Ishikawa (cell line): ENCODE measurements around the gene KLC3.

Experiments
- CEBPB ChIP-seq: IDR thresholded peaks from 2 replicates; pipeline ENCODE4 v1.6.1; 2012
- CREB1 ChIP-seq: IDR thresholded peaks from 2 replicates; pipeline ENCODE4 v1.6.1; 2012; ENCODE audit warnings: low read depth
- EGR1 ChIP-seq: IDR thresholded peaks from 2 replicates; pipeline ENCODE4 v1.6.1; 2012
- EP300 ChIP-seq: IDR thresholded peaks from 2 replicates; pipeline ENCODE4 v1.6.1; 2012; ENCODE audit warnings: borderline replicate concordance
- FOXM1 ChIP-seq: IDR thresholded peaks from 2 replicates; pipeline ENCODE4 v1.6.1; 2012; ENCODE audit warnings: low read depth, borderline replicate concordance
- NFIC ChIP-seq: IDR thresholded peaks from 2 replicates; pipeline ENCODE4 v1.6.1; 2012
- RAD21 ChIP-seq: IDR thresholded peaks from 2 replicates; pipeline ENCODE4 v1.6.1; 2012; ENCODE audit warnings: low read depth
- TAF1 ChIP-seq: IDR thresholded peaks from 2 replicates; pipeline ENCODE4 v1.6.1; 2012; ENCODE audit warnings: low read depth, mild to moderate bottlenecking
- TCF12 ChIP-seq: IDR thresholded peaks from 2 replicates; pipeline ENCODE4 v1.6.1; 2012; ENCODE audit warnings: low read depth
- TEAD4 ChIP-seq: IDR thresholded peaks from 2 replicates; pipeline ENCODE4 v1.6.1; 2012
- YY1 ChIP-seq: IDR thresholded peaks from 2 replicates; pipeline ENCODE4 v1.6.1; 2012; ENCODE audit warnings: low read depth
- ZBTB7A ChIP-seq: IDR thresholded peaks from 2 replicates; pipeline ENCODE4 v1.6.1; 2012; ENCODE audit warnings: low read depth
- TF ChIP-seq, protein P1 (sequence below): IDR thresholded peaks from 2 replicates; pipeline ENCODE4 v1.6.1; 2012
- TF ChIP-seq, protein P2 (sequence below): IDR thresholded peaks from 2 replicates; pipeline ENCODE4 v1.6.1; 2012; ENCODE audit warnings: low read depth, mild to moderate bottlenecking
- TF ChIP-seq, protein P3 (sequence below): IDR thresholded peaks from 2 replicates; pipeline ENCODE4 v1.6.1; 2012

The KLC3 gene

DNA sequence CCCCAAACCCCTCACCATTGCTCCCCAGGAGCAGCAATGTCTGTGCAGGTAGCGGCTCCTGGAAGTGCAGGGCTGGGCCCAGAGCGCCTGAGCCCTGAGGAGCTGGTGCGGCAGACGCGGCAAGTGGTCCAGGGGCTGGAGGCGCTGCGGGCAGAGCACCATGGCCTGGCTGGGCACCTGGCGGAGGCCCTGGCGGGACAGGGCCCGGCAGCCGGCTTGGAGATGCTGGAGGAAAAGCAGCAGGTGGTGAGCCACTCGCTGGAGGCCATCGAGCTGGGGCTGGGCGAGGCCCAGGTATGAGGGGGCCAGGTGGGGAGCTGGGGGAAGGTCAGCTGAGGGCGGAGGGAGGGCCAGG is 4.9 kb downstream of the KLC3 start:
- TF ChIP-seq, protein P1, sequence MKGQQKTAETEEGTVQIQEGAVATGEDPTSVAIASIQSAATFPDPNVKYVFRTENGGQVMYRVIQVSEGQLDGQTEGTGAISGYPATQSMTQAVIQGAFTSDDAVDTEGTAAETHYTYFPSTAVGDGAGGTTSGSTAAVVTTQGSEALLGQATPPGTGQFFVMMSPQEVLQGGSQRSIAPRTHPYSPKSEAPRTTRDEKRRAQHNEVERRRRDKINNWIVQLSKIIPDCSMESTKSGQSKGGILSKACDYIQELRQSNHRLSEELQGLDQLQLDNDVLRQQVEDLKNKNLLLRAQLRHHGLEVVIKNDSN = no peak
- TF ChIP-seq NFIC (no peak), EP300 (no peak), CREB1 (no peak)

DNA sequence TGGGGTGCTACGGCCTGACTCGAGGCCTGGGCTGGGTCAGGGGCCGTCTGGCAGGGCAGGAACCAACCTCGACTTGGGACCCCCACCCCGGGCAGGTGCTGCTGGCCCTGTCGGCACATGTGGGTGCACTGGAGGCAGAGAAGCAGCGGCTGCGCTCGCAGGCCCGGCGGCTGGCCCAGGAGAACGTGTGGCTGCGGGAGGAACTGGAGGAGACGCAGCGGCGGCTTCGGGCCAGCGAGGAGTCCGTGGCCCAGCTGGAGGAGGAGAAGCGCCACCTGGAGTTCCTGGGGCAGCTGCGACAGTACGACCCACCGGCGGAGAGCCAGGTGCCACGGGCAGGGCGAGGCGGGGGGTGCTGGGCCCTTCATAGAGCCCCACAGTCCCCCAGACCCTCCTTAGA is 5.9 kb downstream of the KLC3 start:
- TF ChIP-seq EGR1 (no peak), RAD21 (no peak), NFIC (no peak), TEAD4 (no peak), CREB1 (no peak), TCF12 (no peak), YY1 (no peak), CEBPB (no peak), EP300 (no peak), TAF1 (no peak), ZBTB7A (no peak), FOXM1 (no peak)
- TF ChIP-seq, protein P2, sequence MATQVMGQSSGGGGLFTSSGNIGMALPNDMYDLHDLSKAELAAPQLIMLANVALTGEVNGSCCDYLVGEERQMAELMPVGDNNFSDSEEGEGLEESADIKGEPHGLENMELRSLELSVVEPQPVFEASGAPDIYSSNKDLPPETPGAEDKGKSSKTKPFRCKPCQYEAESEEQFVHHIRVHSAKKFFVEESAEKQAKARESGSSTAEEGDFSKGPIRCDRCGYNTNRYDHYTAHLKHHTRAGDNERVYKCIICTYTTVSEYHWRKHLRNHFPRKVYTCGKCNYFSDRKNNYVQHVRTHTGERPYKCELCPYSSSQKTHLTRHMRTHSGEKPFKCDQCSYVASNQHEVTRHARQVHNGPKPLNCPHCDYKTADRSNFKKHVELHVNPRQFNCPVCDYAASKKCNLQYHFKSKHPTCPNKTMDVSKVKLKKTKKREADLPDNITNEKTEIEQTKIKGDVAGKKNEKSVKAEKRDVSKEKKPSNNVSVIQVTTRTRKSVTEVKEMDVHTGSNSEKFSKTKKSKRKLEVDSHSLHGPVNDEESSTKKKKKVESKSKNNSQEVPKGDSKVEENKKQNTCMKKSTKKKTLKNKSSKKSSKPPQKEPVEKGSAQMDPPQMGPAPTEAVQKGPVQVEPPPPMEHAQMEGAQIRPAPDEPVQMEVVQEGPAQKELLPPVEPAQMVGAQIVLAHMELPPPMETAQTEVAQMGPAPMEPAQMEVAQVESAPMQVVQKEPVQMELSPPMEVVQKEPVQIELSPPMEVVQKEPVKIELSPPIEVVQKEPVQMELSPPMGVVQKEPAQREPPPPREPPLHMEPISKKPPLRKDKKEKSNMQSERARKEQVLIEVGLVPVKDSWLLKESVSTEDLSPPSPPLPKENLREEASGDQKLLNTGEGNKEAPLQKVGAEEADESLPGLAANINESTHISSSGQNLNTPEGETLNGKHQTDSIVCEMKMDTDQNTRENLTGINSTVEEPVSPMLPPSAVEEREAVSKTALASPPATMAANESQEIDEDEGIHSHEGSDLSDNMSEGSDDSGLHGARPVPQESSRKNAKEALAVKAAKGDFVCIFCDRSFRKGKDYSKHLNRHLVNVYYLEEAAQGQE = no peak
- TF ChIP-seq, protein P1 = no peak
- TF ChIP-seq, protein P3, sequence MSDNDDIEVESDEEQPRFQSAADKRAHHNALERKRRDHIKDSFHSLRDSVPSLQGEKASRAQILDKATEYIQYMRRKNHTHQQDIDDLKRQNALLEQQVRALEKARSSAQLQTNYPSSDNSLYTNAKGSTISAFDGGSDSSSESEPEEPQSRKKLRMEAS = no peak

DNA sequence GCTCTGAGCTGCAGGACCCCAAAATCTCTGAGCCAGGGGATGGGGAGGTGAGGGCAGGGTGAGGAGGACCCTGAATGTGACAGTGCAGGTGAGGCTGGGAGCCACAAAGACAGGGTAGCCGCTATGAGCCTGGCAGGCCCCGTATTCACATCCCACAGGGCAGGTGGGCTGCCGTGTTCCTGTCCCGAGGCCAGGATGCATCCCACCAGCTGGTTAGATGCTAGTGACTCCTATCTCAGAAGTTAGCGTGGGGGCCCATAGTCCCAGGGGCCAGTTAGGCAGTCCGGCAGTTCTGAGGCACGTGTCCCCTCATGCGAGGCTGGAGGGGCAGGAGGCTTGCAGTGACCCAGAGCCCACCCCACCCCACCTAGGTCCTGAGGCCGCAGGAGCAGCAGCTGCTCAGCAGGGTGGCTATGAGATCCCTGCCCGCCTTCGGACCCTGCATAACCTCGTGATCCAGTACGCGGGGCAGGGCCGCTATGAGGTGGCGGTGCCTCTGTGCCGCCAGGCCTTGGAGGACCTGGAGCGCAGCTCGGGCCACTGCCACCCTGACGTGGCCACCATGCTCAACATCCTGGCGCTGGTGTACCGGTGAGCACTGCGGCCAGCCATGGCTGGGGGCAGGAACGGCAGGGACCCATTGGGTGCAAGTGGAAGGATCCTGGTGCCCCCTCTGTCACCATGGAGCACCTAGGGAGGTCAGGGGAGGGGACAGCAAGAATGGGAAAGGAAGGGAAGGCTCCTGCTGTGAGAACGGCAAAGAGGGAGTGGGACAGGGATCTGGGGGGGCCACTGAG is 7.2 kb downstream of the KLC3 start:
- TF ChIP-seq ZBTB7A = no peak
- TF ChIP-seq CEBPB = no peak
- TF ChIP-seq TAF1 = no peak
- no peak for TF ChIP-seq TEAD4
- TF ChIP-seq, protein P3 = no peak
- TF ChIP-seq, protein P2 = no peak
- TF ChIP-seq EP300 = no peak
- TF ChIP-seq EGR1 = no peak

DNA sequence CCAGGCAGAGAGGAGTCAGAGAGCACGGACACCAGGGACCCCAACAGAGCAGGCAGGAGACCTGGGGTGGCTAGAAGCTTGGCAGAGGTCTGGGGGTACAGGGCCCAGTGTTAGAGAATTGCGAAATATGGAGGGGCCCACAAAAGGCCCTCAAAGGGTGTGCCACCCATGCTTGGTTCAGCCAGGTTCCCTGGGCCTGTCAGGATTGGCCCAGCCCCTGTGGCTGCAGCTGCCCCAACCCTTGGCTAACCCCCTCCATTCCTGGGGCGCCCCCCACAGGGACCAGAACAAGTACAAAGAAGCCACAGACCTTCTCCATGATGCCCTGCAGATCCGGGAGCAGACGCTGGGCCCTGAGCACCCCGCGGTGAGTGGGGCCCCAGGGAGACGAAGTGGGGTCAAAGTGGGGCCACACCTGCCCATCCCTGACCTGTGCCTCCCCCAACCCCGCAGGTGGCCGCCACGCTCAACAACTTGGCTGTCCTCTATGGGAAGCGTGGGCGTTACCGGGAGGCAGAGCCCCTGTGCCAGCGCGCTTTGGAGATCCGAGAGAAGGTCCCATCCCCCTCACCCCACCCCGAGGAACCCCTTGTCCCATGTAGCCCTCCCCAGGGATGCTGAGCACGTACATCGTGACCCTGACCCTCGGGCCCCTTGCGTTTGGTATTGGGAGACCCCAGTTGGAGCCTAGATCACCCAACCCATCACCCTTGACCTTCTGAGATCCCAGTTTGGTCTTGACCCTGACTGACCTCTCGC is 8.0 kb downstream of the KLC3 start:
- TF ChIP-seq CEBPB (peak; percentile 35), RAD21 (no peak)

DNA sequence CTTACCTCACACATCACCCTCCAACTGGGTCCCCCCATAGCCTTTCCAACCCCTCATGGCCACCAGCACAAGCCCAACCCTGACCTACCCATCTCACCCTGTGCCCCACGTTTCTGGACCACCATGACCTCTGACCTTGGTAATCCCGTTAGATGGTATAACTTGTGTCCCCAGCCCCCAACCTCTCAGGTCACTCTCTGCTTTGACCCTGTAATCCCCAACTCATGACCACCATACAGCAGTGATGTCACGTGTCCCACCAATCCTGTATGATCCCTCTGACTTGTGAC is 8.5 kb downstream of the KLC3 start:
- TF ChIP-seq EGR1 = no peak

DNA sequence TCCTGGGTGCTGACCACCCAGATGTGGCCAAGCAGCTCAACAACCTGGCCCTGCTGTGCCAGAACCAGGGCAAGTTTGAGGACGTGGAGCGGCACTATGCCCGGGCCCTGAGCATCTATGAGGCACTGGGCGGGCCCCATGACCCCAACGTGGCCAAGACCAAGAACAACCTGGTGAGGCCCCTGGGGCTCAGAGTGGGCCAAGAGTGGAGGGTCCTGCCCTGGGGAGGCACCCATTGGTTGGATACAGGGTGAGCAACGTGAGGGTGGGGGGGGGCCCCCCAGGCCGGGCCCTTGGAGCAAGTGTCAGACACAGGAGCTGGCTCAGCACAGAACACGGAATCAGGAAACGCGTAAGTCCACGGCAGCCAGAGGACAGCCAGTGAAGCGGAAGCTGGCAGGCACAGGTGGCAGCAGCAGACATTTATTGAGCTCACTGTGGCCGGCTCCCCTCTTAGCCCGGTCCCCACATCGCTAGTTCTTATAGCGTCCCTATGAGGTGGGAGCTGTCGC is 8.9 kb downstream of the KLC3 start:
- no peak for TF ChIP-seq ZBTB7A
- TF ChIP-seq TAF1 = no peak
- TF ChIP-seq EGR1 = no peak
- TF ChIP-seq, protein P2 = no peak
- TF ChIP-seq, protein P3 = no peak
- TF ChIP-seq TEAD4 = no peak
- no peak for TF ChIP-seq NFIC
- TF ChIP-seq EP300 = no peak
- no peak for TF ChIP-seq FOXM1
- TF ChIP-seq, protein P1 = no peak
